HG03159 (cell line): ENCODE results near the gene RARA.
"Not testable (repeated sequence)": the region's sequence is repeated elsewhere in the genome, so short reads cannot be mapped to it uniquely, and the experiment has no call there.

Source experiments
- ATAC-seq: cut with Tn5 transposase; IDR thresholded peaks from one replicate; pipeline ENCODE4 v1.9.1; 2021; ENCODE audit warnings: mild to moderate bottlenecking, moderate library complexity; ENCODE audit not compliant: unreplicated experiment

Gene RARA

DNA sequence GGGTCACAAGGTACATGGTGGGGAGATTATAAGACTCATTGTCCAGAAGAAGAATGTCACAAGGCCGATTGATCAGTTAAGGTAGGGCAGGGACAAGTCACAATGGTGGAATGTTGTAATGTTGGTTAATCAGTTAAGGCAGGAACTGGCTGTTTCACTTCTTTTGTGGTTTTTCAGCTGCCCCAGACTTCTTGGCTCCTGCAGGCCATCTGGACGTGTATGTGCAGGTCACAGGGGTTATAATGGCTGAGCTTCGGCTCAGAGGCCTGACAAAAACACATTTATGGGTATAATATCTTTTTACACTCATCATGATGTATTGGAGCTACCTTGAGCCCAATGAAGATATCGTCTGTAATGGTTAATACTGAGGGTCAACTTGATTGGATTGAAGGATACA is 63.7 kb downstream of the RARA start:
- ATAC-seq: not testable (repeated sequence)

- ATAC-seq: no peak
Observed at GRCh38 chr17:40373324-40373723, 64.3 kb downstream of the RARA start.

DNA sequence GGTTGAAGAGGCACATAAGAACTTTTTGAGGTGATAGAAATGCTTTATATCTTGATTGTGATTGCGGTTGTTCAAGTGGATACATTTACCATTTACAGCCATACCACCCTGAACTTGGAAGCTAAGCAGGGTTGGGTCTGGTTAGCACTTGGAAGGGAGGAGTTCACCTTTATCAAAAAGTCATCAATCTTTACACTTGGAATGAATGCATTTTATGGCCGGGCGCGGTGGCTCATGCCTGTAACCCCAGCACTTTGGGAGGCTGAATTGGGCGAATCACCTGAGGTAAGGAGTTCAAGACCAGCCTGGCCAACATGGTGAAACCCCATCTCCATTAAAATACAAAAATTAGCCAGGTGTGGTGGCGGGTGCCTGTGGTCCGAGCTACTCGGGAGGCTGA is 65.0 kb downstream of the RARA start:
- no peak for ATAC-seq

DNA sequence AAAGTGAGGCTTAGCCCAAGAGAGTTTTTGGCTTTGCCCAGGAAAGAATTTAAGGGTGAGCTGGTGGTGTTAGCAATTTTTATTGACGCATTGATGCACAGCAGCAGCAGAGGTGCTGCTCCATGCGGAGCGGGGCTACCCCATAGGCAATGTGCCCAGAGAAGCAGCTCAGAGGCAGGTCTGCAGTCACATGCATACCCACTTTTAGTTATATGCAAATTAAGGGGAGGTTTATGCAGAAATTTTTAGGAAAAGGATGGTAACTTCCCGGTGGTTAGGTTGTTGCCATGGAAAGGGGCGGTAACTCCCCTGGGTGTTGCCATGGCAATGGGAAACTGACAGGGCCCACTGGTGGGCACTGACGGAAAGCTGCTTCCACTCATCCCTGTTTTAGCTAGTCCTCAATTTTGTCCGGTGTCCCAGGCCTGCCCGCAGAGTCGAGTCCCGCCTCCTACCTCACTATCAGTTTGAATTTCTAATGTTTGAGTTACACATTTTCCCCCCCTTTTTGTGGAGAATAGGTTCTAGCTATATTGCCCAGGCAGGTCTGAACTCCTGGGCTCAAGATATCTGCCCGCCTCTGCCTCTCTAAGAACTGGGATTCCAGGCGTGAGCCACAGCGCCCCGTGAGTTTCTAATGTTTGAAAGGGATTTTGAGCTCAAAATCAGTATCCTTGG is 66.0 kb downstream of the RARA start:
- ATAC-seq: no peak

- not testable (repeated sequence) for ATAC-seq
Observed at GRCh38 chr17:40375786-40376185, 66.8 kb downstream of the RARA start.

DNA sequence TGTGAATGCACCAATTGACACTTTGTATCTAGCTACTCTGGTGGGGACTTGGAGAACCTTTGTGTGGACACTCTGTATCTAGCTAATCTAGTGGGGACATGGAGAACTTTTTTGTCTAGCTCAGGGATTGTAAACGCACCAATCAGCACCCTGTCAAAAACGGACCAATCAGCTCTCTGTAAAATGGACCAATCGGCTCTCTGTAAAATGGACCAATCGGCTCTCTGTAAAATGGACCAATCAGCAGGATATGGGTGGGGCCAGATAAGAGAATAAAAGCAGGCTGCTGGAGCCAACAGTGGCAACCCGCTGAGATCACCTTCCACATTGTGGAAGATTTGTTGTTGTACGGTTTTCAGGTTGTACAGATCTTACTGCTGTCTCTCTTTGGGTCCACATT is 67.6 kb downstream of the RARA start:
- ATAC-seq: not testable (repeated sequence)

DNA sequence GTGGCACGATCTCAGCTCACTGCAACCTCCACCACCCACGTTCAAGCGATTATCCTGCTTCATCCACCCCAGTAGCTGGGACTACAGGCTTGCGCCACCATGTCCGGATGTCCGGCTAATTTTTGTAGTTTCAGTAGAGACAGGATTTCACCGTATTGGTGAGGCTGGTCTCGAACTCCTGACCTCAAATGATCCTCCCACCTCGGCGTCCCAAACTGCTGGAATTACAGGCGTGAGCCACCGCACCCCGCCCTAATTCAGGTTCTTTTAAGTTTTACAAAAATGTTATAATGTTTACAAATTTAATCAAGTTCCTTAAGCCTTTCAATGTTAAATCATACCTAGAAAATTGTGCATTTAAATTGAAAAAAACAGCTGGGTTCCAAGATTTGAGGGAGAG is 68.9 kb downstream of the RARA start:
- ATAC-seq: no peak

DNA sequence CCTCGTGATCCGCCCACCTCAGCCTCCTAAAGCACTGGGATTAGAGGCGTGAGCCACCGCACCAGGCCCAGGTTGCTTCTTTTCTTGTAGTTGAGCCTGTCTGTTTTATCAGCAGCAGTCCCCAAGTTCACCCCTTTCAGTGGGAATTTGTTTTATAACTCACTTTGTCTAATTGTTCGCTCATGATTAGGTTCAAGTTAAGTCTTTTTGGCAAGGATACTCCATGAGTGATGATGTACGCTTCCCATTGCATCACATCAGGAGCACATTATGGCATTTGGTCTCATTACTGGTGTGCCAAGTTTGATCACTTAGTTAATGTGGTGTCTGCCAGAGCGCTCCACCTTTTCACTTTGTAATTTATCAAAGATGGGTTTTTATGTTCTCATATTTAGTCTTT is 70.0 kb downstream of the RARA start:
- no peak for ATAC-seq

- ATAC-seq: no peak
Observed at GRCh38 chr17:40382251-40382650, 73.3 kb downstream of the RARA start.

DNA sequence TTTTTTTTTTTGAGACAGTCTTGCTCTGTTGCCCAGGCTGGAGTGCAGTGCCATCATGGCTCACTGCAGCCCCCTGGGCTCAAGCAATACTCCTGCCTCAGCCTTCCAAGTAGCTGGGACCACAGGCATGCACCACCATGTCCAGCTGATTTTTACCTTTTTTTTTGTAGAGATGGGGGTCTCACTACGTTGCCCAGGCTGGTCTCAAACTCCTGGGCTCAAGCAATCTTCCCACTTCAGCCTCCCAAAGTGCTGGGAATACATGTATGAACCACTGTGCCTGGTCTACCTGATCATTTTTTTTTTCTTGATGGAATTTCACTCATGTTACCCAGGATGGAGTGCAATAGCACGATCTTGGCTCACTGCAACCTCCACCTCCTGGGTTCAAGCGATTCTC is 77.6 kb downstream of the RARA start:
- not testable (repeated sequence) for ATAC-seq

- ATAC-seq: no peak
Observed at GRCh38 chr17:40399185-40399584, 90.2 kb downstream of the RARA start.

GRCh38 chr17:40402668-40403067 is 93.7 kb downstream of the RARA start:
- ATAC-seq: no peak

GRCh38 chr17:40404003-40404402 is 95.0 kb downstream of the RARA start:
- ATAC-seq: no peak
